ENCODE results near the gene CLNS1A. TPM values are rescaled to one million over a fixed set of nuclear protein-coding genes. Genes with fewer than 3 reads are reported as not detected.
"Not testable (repeated sequence)": the region's sequence is repeated elsewhere in the genome, so short reads cannot be mapped to it uniquely, and the experiment has no call there.

The CLNS1A gene
- total RNA-seq, 4 donors from 2014 or later, result 9.4 to 96.3 (median 60.6) TPM

DNA sequence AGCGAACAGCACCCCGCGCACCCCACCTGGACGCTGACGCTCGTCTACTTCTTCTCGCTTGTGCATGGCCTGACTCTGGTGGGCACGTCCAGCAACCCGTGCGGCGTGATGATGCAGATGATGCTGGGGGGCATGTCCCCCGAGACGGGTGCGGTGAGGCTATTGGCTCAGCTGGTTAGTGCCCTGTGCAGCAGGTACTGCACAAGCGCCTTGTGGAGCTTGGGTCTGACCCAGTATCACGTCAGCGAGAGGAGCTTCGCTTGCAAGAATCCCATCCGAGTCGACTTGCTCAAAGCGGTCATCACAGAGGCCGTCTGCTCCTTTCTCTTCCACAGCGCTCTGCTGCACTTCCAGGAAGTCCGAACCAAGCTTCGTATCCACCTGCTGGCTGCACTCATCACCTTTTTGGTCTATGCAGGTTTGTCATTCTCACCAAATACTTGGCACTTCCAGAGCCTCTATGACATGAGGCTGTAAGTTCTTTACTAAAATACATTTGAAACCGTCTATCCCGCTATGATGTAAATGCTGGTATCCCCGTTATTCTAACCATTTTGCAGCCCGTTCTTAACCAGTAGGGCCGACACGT, 47.3 kb downstream of the CLNS1A start:
- DNase-seq, result peak; percentile 57
- Histone ChIP-seq H3K27ac (peak overlapping the region; percentile 82 to 94 (median 90)), H3K9me3 (no peaks in the 10 kb centered on the region), H3K36me3 (no peaks in the 10 kb centered on the region), H3K4me1 (peaks cover 10 to 20% (median 14%) of the 10 kb centered on the region in 4 donors), H3K4me3 (peak overlapping the region; percentile 35 to 74 (median 65)), H3K27me3 (no peaks in the 10 kb centered on the region)
- WGBS, 2 donors (ENCODE audit: low coverage in 1 of 2), result 5 to 31% methylated on average over 6 to 31 of the region's 31 CpGs
- in situ Hi-C loops (cut with MboI; ENCODE audit: low pct_ligation_motif_present in 1 of 4, low pct_unique_long_range_greater_than_20kb in 1 of 4, low sequenced_read_pairs in 3 of 4), result no loop called here
- peak in 1 of 3 donors; percentile 24 for TF ChIP-seq POLR2AphosphoS5 (IDR thresholded peaks at IDR 0.05)
- no peak for TF ChIP-seq EP300 (IDR thresholded peaks at IDR 0.05; ENCODE audit: low read depth)
- TF ChIP-seq POLR2A (IDR thresholded peaks at IDR 0.05), result peak; percentile 5
- TF ChIP-seq, protein P1, sequence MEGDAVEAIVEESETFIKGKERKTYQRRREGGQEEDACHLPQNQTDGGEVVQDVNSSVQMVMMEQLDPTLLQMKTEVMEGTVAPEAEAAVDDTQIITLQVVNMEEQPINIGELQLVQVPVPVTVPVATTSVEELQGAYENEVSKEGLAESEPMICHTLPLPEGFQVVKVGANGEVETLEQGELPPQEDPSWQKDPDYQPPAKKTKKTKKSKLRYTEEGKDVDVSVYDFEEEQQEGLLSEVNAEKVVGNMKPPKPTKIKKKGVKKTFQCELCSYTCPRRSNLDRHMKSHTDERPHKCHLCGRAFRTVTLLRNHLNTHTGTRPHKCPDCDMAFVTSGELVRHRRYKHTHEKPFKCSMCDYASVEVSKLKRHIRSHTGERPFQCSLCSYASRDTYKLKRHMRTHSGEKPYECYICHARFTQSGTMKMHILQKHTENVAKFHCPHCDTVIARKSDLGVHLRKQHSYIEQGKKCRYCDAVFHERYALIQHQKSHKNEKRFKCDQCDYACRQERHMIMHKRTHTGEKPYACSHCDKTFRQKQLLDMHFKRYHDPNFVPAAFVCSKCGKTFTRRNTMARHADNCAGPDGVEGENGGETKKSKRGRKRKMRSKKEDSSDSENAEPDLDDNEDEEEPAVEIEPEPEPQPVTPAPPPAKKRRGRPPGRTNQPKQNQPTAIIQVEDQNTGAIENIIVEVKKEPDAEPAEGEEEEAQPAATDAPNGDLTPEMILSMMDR (IDR thresholded peaks at IDR 0.05), result peak in 2 of 5 experiments; percentile 15 to 35
- intact Hi-C loops (cut with DNase I; ENCODE audit: low total_unique reads), result no loop called here

DNA sequence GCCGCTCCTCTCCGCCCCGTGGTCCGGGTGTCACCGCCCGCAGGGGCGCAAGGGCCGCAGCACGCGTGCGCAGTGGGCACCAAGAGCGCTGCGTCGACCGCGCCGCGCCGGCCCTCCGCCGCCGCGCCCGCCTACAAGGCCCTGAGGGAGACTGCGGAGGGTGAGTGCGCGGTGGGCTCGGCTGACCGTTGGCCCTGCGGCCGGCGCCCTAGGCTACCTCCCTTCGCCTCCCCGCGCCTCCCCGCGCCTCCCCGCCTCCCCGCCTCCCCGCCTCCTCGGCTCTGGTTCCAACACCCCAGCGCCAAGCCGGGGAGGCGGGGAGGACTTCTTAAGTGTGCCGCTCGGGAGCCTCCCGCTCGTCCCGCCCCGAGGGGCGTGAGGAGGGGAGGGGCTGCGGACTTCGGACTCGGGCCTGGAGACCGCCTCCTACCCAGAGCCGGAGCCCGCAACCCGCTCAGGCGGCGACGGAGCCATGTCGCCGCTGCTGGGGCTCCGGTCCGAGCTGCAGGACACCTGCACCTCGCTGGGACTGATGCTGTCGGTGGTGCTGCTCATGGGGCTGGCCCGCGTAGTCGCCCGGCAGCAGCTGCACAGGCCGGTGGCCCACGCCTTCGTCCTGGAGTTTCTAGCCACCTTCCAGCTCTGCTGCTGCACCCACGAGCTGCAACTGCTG, 47.9 kb downstream of the CLNS1A start, which contains the start of gene AQP11:
AQP11 (plus strand) TSS at position 433 of the 673 bp plus-strand sequence; CDS start at position 473, 40 bp downstream.
- no peaks in the 10 kb centered on the region for H3K36me3 ChIP-seq
- no peaks in the 10 kb centered on the region for H3K27me3 ChIP-seq
- peaks cover 10 to 20% (median 14%) of the 10 kb centered on the region in 4 donors for H3K4me1 ChIP-seq
- WGBS, 2 donors (ENCODE audit: low coverage in 1 of 2), result 0% methylated on average over 62 of the region's 75 CpGs; no CpG with 5 or more reads in 1 of the 2 donors
- intact Hi-C loops (cut with DNase I; ENCODE audit: low total_unique reads) (no loop called here), in situ Hi-C loops (cut with MboI; ENCODE audit: low pct_ligation_motif_present in 1 of 4, low pct_unique_long_range_greater_than_20kb in 1 of 4, low sequenced_read_pairs in 3 of 4) (no loop called here)
- no peaks in the 10 kb centered on the region for H3K9me3 ChIP-seq
- H3K4me3 ChIP-seq, result peak within 1 kb of the TSS; percentile 35 to 74 (median 65)
- DNase-seq, result peak; percentile 94
- H3K27ac ChIP-seq, result peak within 1 kb of the TSS; percentile 82 to 94 (median 90)
- TF ChIP-seq EP300 (IDR thresholded peaks at IDR 0.05; ENCODE audit: low read depth) (peak; percentile 3), POLR2AphosphoS5 (IDR thresholded peaks at IDR 0.05) (peak; percentile 79 to 83 (median 81)), POLR2A (IDR thresholded peaks at IDR 0.05) (peak; percentile 79)
- TF ChIP-seq, protein P1 (IDR thresholded peaks at IDR 0.05), result no peak

DNA sequence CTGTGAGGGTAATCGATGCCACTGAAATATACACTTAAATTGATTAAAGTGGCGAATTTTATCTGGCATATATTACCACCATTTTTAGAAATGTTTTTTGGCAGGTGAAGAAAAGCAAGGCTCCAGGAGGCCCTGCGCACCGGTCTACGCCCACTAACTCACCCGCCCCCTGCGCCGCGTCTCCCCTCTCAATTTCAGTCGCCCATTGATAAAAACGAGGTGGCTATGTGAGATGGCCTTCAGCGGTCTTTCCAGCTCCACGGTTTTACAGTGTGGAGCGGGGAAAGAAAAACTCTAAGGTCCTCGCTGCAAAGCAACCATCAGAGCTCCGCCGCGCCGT, 48.4 kb downstream of the CLNS1A start:
- peak overlapping the region; percentile 82 to 94 (median 90) for H3K27ac ChIP-seq
- H3K9me3 ChIP-seq, result no peaks in the 10 kb centered on the region
- no peaks in the 10 kb centered on the region for H3K36me3 ChIP-seq
- peak overlapping the region; percentile 35 to 74 (median 65) for H3K4me3 ChIP-seq
- 4% methylated on average over 12 to 19 of the region's 19 CpGs for WGBS, 2 donors (ENCODE audit: low coverage in 1 of 2)
- intact Hi-C loops (cut with DNase I; ENCODE audit: low total_unique reads), result no loop called here
- in situ Hi-C loops (cut with MboI; ENCODE audit: low pct_ligation_motif_present in 1 of 4, low pct_unique_long_range_greater_than_20kb in 1 of 4, low sequenced_read_pairs in 3 of 4), result no loop called here
- TF ChIP-seq POLR2A (IDR thresholded peaks at IDR 0.05) (no peak), POLR2AphosphoS5 (IDR thresholded peaks at IDR 0.05) (no peak), EP300 (IDR thresholded peaks at IDR 0.05; ENCODE audit: low read depth) (no peak)
- TF ChIP-seq, protein P1 (IDR thresholded peaks at IDR 0.05), result no peak
- H3K27me3 ChIP-seq, result no peaks in the 10 kb centered on the region
- H3K4me1 ChIP-seq, result peaks cover 10 to 19% (median 14%) of the 10 kb centered on the region in 4 donors
- DNase-seq, result no peak

DNA sequence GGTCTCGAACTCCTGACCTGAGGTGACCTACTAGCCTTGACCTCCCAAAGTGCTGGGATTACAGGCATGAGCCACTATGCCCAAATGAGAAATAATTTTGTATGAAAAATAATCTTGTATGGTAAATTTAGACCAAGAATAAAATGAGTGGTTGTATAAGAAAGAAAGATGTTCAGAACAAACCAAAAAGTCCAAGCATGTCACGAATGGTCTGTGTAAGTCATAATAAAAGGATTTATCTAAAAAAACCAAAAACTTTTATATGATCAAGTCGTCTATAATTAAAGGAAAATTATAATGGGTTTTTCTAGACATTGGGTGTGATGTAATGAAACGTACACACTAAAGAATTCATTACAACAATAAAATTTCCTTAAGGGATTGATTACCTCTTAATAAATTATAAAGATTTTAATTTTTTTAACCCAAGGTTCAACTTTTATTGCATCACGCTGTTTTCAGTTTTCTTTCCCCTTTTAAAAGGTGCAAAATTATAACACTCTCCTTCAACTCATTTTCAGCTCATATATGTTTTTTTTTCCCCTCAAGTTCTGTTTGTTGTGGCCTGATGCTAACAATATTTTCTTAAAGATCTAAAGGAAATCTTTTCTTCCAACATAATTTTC, 56.8 kb downstream of the CLNS1A start:
- intact Hi-C loops (cut with DNase I; ENCODE audit: low total_unique reads) (no loop called here), in situ Hi-C loops (cut with MboI; ENCODE audit: low pct_ligation_motif_present in 1 of 4, low pct_unique_long_range_greater_than_20kb in 1 of 4, low sequenced_read_pairs in 3 of 4) (no loop called here)
- TF ChIP-seq, protein P1 (IDR thresholded peaks at IDR 0.05), result no peak
- TF ChIP-seq EP300 (IDR thresholded peaks at IDR 0.05; ENCODE audit: low read depth) (no peak), POLR2A (IDR thresholded peaks at IDR 0.05) (no peak), POLR2AphosphoS5 (IDR thresholded peaks at IDR 0.05) (no peak)
- no peaks in the 10 kb centered on the region for H3K27me3 ChIP-seq
- DNase-seq, result no peak
- no peak overlapping the region for H3K4me3 ChIP-seq
- peaks cover 2 to 9% of the 10 kb centered on the region in 2 donors for H3K9me3 ChIP-seq
- WGBS, 2 donors (ENCODE audit: low coverage in 1 of 2), result 86 to 88% methylated on average over 5 of the region's 5 CpGs
- no peak overlapping the region for H3K27ac ChIP-seq
- no peaks in the 10 kb centered on the region for H3K4me1 ChIP-seq
- H3K36me3 ChIP-seq, result no peaks in the 10 kb centered on the region

DNA sequence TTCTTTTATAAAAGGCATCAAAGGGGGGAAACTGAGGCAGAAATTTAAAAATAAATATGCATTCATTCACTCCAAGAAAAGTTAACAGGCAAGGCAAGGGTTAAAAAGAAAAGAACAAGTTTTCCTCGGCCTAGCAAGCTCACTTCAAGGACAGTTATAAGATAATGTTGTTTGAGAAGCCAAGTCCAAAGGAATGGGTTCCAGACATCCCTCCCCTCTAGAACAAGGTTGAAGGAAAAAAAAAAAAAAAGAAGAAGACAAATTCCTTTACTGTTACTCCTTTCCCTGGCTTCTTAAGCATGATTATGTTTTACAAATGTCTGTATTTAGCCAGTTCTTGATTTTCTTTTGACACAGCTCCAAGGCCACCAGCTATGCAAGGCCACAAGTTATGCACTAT, 62.2 kb downstream of the CLNS1A start:
- 17 to 25% methylated on average over 1 of the region's 1 CpG for WGBS, 2 donors (ENCODE audit: low coverage in 1 of 2)
- in situ Hi-C loops (cut with MboI; ENCODE audit: low pct_ligation_motif_present in 1 of 4, low pct_unique_long_range_greater_than_20kb in 1 of 4, low sequenced_read_pairs in 3 of 4), result not testable (repeated sequence)

DNA sequence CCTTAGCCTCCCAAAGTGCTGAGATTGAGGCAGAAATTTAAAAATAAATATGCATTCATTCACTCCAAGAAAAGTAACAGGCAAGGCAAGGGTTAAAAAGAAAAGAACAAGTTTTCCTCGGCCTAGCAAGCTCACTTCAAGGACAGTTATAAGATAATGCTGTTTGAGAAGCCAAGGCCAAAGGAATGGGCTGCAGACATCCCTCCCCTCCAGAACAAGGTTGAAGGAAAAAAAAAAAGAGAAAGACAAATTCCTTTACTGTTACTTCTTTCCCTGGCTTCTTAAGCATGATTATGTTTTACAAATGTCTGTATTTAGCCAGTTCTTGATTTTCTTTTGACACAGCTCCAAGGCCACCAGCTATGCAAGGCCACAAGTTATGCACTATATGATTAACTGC, 66.7 kb downstream of the CLNS1A start:
- H3K4me3 ChIP-seq; DNase-seq; H3K27me3 ChIP-seq; H3K9me3 ChIP-seq; in situ Hi-C loops (cut with MboI; ENCODE audit: low pct_ligation_motif_present in 1 of 4, low pct_unique_long_range_greater_than_20kb in 1 of 4, low sequenced_read_pairs in 3 of 4); H3K27ac ChIP-seq; intact Hi-C loops (cut with DNase I; ENCODE audit: low total_unique reads); H3K36me3 ChIP-seq; H3K4me1 ChIP-seq: not testable (repeated sequence)
- WGBS, 2 donors (ENCODE audit: low coverage in 1 of 2), result 14 to 17% methylated on average over 1 of the region's 1 CpG

More for the DNA sequence above, 62.2 kb downstream of the CLNS1A start:
- H3K27ac ChIP-seq; intact Hi-C loops (cut with DNase I; ENCODE audit: low total_unique reads); H3K27me3 ChIP-seq; DNase-seq; H3K4me3 ChIP-seq; H3K4me1 ChIP-seq; H3K36me3 ChIP-seq; H3K9me3 ChIP-seq: not testable (repeated sequence)
